ENCODE data around the gene SPP2.

SPP2 gene

DNA sequence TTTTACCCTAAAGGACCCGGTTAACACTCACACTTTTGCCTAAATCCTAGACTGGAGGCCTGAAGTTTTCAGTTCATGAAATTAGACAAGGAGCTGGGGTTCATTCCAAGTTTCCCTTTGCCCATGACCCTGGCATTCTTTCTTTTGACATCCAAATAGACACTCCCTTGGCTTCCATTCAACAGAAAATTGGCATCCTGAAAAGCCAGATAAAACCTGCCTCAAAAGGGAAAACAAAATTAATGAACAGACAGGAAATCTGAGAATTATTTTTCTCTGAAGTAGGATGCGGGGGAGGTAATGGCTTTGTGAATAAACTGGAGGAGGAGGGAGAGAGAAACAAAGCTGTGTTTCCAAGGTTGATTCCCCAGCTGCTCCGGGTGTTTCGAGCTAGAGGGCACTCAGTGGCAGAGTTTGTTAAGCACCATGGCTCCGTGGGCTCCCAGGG lies 41.0 kb downstream of the SPP2 start:
- TF ChIP-seq, protein P1, sequence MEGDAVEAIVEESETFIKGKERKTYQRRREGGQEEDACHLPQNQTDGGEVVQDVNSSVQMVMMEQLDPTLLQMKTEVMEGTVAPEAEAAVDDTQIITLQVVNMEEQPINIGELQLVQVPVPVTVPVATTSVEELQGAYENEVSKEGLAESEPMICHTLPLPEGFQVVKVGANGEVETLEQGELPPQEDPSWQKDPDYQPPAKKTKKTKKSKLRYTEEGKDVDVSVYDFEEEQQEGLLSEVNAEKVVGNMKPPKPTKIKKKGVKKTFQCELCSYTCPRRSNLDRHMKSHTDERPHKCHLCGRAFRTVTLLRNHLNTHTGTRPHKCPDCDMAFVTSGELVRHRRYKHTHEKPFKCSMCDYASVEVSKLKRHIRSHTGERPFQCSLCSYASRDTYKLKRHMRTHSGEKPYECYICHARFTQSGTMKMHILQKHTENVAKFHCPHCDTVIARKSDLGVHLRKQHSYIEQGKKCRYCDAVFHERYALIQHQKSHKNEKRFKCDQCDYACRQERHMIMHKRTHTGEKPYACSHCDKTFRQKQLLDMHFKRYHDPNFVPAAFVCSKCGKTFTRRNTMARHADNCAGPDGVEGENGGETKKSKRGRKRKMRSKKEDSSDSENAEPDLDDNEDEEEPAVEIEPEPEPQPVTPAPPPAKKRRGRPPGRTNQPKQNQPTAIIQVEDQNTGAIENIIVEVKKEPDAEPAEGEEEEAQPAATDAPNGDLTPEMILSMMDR (conservative IDR thresholded peaks at IDR 0.05; ENCODE audit: low read depth, low read length) = no peak
- peak; percentile 33 for DNase-seq (ENCODE audit: low read depth)
- no peak overlapping the region for H3K4me3 ChIP-seq (ENCODE audit: low read length)

- DNase-seq (ENCODE audit: low read depth) = no peak
- TF ChIP-seq, protein P1 (conservative IDR thresholded peaks at IDR 0.05; ENCODE audit: low read depth, low read length) = no peak
- no peak overlapping the region for H3K4me3 ChIP-seq (ENCODE audit: low read length)
These were observed 41.4 kb downstream of the SPP2 start for GRCh38 chr2:234091883-234092282.

- TF ChIP-seq, protein P1 (conservative IDR thresholded peaks at IDR 0.05; ENCODE audit: low read depth, low read length) = no peak
- no peak for DNase-seq (ENCODE audit: low read depth)
- H3K4me3 ChIP-seq (ENCODE audit: low read length) = no peak overlapping the region
These were observed 41.8 kb downstream of the SPP2 start for GRCh38 chr2:234092344-234092743.

- TF ChIP-seq, protein P1 (conservative IDR thresholded peaks at IDR 0.05; ENCODE audit: low read depth, low read length) = no peak
- DNase-seq (ENCODE audit: low read depth) = no peak
These were observed 44.8 kb downstream of the SPP2 start for GRCh38 chr2:234095301-234095700.

DNA sequence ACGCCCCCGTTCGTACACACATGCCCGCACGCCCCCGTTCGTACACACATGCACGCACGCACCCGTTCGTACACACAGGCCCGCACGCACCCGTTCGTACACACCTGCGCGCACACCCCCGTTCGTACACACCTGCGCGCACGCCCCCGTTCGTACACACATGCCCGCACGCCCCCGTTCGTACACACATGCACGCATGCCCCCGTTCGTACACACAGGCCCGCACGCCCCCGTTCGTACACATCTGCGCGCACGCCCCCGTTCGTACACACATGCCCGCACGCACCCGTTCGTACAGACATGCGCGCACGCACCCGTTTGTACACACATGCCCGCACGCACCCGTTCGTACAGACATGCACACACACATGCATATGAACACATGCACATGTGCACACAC lies 45.7 kb downstream of the SPP2 start:
- TF ChIP-seq, protein P1 (conservative IDR thresholded peaks at IDR 0.05; ENCODE audit: low read depth, low read length) = no peak
- H3K4me3 ChIP-seq (ENCODE audit: low read length) = no peak overlapping the region
- DNase-seq (ENCODE audit: low read depth) = no peak

More at GRCh38 chr2:234095301-234095700, 44.8 kb downstream of the SPP2 start:
- H3K4me3 ChIP-seq (ENCODE audit: low read length) = no peak overlapping the region

DNA sequence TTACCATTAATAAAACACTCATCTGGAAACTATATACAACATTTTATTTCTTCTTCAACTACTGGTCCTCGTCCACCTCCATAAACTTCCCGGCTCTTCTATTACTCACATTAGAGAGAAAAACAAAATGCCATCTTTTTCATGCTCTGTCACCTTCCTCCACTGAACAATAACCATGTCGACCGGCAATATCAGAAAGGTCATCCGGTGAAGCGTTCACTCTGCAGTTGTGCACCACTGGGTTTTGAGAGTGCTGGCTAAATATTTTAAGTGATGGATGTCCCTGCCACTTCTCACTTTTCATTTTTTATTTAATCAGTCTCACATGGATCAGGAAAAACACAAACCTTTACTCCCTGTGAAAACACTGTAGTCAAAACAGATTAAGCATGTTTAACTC lies 48.2 kb downstream of the SPP2 start:
- no peak for DNase-seq (ENCODE audit: low read depth)
- no peak overlapping the region for H3K4me3 ChIP-seq (ENCODE audit: low read length)
- TF ChIP-seq, protein P1 (conservative IDR thresholded peaks at IDR 0.05; ENCODE audit: low read depth, low read length) = no peak

- H3K4me3 ChIP-seq (ENCODE audit: low read length) = no peak overlapping the region
- DNase-seq (ENCODE audit: low read depth) = no peak
- TF ChIP-seq, protein P1 (conservative IDR thresholded peaks at IDR 0.05; ENCODE audit: low read depth, low read length) = no peak
These were observed 48.8 kb downstream of the SPP2 start for GRCh38 chr2:234099266-234099665.
